Tibial artery (tissue), 4 donors: ENCODE results near the gene TNS1.

ENCODE experiments used
- DNase-seq, 2 donors: peaks; one replicate each; pipeline ENCODE4 v3.0.0-alpha.2; 2019
- H3K27ac ChIP-seq, 2 donors: fragments of 200-600 bp; sonication (generic) in 1 of 2; 1 replicate in 1 of 2; 2 replicates in 1 of 2; pipeline ENCODE4 v1.5.1; 2018 to 2019; ENCODE audit warnings: mild to moderate bottlenecking in 1 of 2
- H3K27me3 ChIP-seq, 2 donors: fragments of 200-600 bp; sonication (generic) in 1 of 2; one replicate each; pipeline versions ENCODE4 v1.5.1 to v1.6.0; 2016 to 2019
- H3K36me3 ChIP-seq, 3 donors: fragments of 200-600 bp; sonication (generic) in 2 of 3; one replicate each; pipeline ENCODE4 v1.5.1; 2016 to 2019; ENCODE audit warnings: mild to moderate bottlenecking in 2 of 3
- H3K4me1 ChIP-seq, 4 donors: fragments of 200-600 bp; sonication (generic) in 2 of 4; 1 replicate in 3 of 4; 2 replicates in 1 of 4; pipeline ENCODE4 v1.5.1; 2016 to 2019
- H3K4me3 ChIP-seq, 2 donors: fragments of 200-600 bp; sonication (generic) in 1 of 2; 1 replicate in 1 of 2; 2 replicates in 1 of 2; pipeline ENCODE4 v1.5.1; 2018 to 2019; ENCODE audit warnings: mild to moderate bottlenecking in 2 of 2
- H3K9me3 ChIP-seq, 3 donors: fragments of 200-600 bp; sonication (generic) in 1 of 3; one replicate each; pipeline ENCODE4 v1.5.1; 2016 to 2019
- intact Hi-C: fragments of 100-400 bp; cut with DNase I; formaldehyde crosslinking; loops from one replicate; pipeline ENCODE4 v1.15.0; 2023; ENCODE audit warnings: low total_unique reads
- TF ChIP-seq, protein P1 (sequence below), 2 experiments: fragments of 200-600 bp in 1 of 2; fragments of 450-650 bp in 1 of 2; IDR thresholded peaks; one replicate each; pipeline ENCODE4 v1.5.1; 2017 to 2019; ENCODE audit warnings: antibody characterized with exemption in 2 of 2, mild to moderate bottlenecking in 1 of 2, moderate library complexity in 1 of 2

TNS1 gene

DNA sequence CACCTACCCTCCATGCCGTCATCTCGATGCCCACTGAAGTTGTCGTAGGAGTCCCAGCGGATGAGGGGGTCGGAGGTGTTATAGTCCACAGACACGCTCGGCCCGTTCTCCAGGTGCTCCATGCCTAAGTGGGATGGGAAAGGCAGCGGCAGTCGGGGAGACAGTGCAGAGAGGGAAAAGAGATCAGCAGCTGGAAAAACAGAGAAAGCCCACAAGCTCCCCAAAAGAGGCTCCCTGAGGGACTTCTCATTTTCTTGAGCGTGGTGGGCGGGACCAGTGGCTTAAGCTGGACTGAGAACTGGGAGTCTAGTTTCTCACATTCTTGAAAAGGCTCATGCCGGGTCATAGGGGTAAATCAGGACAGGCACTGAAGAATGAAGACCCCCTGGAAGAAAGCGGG, 121.9 kb downstream of the TNS1 start:
- Histone ChIP-seq H3K4me3 (no peak overlapping the region), H3K9me3 (no peaks in the 10 kb centered on the region), H3K4me1 (peaks cover 0 to 83% (median 41%) of the 10 kb centered on the region in 4 donors), H3K36me3 (peaks cover 100% of the 10 kb centered on the region in 3 donors), H3K27ac (peak overlapping the region; percentile 57 to 59), H3K27me3 (no peaks in the 10 kb centered on the region)
- no peak for DNase-seq
- intact Hi-C loops, result loop anchor here (10.0 kb wide), 1 partner anchor 1866 kb away; the partner anchor contains the start of gene MREG
- TF ChIP-seq, protein P1, sequence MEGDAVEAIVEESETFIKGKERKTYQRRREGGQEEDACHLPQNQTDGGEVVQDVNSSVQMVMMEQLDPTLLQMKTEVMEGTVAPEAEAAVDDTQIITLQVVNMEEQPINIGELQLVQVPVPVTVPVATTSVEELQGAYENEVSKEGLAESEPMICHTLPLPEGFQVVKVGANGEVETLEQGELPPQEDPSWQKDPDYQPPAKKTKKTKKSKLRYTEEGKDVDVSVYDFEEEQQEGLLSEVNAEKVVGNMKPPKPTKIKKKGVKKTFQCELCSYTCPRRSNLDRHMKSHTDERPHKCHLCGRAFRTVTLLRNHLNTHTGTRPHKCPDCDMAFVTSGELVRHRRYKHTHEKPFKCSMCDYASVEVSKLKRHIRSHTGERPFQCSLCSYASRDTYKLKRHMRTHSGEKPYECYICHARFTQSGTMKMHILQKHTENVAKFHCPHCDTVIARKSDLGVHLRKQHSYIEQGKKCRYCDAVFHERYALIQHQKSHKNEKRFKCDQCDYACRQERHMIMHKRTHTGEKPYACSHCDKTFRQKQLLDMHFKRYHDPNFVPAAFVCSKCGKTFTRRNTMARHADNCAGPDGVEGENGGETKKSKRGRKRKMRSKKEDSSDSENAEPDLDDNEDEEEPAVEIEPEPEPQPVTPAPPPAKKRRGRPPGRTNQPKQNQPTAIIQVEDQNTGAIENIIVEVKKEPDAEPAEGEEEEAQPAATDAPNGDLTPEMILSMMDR (IDR thresholded peaks at IDR 0.05), result no peak

DNA sequence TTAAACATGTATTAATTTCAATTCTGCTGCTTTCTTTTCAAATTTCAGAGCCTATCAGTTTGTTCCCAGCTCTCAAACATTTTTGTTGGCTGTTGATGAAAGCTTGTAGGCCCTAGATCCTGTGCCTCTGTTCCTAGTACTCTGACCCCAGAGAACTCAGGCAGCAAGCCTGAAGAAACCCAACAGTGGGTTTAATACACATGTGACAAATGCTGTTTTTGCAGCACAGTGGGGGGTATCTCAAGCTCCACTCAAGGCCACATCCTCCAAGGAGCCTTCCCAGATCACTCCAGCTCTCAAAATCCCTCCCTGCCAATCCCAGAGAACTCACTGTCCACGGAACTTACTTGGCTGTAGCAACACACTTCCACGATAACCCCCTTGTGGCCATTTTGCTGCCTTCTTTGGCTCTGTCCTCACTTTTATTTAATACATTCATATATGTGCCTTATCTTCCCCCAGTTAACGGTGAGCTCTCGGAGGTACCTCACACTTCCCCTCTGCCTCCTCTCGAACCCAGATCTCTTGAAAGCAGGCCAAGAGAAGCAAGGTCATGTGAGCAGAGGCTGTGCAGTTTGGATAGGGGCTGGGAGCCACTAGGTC, 122.4 kb downstream of the TNS1 start:
- TF ChIP-seq, protein P1 (IDR thresholded peaks at IDR 0.05), result no peak
- H3K27me3 ChIP-seq, result no peaks in the 10 kb centered on the region
- H3K4me3 ChIP-seq, result no peak overlapping the region
- H3K4me1 ChIP-seq, result peaks cover 0 to 85% (median 46%) of the 10 kb centered on the region in 4 donors
- intact Hi-C loops, result loop anchor here (10.0 kb wide), 1 partner anchor 1866 kb away; the partner anchor contains the start of gene MREG
- H3K27ac ChIP-seq, result peak overlapping the region; percentile 57 to 59
- peaks cover 100% of the 10 kb centered on the region in 3 donors for H3K36me3 ChIP-seq
- no peak for DNase-seq
- no peaks in the 10 kb centered on the region for H3K9me3 ChIP-seq

DNA sequence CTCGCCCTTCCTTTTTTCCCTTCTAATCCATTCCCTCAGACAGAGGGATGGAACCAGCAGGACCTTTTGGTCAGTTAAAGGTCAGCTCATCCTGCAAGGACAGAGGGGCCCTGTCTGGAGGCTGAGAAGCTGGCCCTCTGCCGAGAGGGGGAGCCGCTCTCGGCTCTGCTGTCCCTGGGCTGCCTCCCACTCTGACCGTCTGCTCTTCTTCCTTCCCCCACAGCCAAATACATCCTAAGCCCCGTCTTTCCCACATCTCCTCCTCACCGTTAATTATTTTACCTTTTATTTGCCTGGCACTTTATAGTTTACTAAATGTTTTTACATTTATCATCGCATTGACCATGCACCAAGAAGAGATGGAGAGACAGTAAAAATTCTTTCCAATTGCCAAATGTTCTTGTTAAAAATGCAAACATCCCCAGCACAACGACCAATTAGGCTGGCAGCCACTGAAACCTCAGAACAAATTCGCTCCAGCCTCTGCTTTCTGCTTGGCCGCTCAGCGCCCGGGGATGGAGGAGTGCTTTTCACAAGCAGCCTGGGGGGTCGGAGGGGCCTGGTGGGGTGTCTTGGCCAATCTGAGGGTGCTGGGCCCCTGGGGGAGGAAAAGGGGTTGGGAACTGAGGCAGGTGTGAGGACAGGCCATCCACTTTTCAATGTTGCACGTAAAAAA, 123.7 kb downstream of the TNS1 start:
- TF ChIP-seq, protein P1 (IDR thresholded peaks at IDR 0.05), result no peak
- intact Hi-C loops, result no loop called here
- peaks cover 97 to 100% (median 100%) of the 10 kb centered on the region in 3 donors for H3K36me3 ChIP-seq
- no peak overlapping the region for H3K4me3 ChIP-seq
- H3K4me1 ChIP-seq, result peaks cover 0 to 79% (median 48%) of the 10 kb centered on the region in 4 donors
- DNase-seq, result no peak
- H3K27ac ChIP-seq, result peak overlapping the region; percentile 59 to 69
- H3K9me3 ChIP-seq, result no peaks in the 10 kb centered on the region
- no peaks in the 10 kb centered on the region for H3K27me3 ChIP-seq

DNA sequence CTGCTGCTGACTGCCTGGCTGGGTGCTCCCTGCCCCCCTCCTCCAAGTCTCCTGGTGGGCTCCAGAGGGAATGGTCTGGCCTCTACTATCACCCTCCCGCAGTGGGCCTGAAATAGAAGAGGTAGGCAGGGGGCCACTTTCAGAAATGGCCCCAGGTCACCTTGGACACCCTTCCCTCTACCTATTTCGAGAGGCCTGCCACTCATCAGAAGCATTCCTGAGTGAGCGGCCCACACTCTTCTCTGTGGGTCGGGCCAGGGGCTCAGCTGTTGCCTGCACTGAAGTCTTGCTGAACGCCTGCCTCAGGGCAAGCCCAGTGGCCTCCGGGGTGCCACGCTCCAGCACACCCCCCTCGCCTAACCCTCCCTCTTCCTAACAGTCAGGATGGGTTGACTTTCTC, 124.9 kb downstream of the TNS1 start:
- H3K36me3 ChIP-seq, result peaks cover 97 to 100% (median 99%) of the 10 kb centered on the region in 3 donors

DNA sequence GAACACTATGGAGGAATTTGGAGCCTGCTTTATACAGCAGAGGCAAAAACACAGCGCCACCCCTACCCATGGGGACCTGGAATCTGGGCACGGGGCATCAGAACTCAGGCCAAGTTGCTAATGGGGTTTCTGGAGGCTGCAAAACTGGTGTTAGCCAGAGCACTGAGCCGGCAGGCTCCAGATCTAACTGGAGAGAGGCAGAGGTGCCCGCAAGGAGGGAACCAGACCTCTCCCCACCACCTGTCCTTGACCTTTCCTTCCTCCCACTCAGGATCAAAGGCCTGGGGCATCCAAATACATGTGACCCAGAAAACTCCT, 126.6 kb downstream of the TNS1 start:
- H3K9me3 ChIP-seq, result no peaks in the 10 kb centered on the region
- peaks cover 97 to 100% (median 99%) of the 10 kb centered on the region in 3 donors for H3K36me3 ChIP-seq
- no peak for DNase-seq
- H3K27me3 ChIP-seq, result no peaks in the 10 kb centered on the region
- intact Hi-C loops, result no loop called here
- peak overlapping the region; percentile 59 to 69 for H3K27ac ChIP-seq
- H3K4me1 ChIP-seq, result peaks cover 0 to 73% (median 54%) of the 10 kb centered on the region in 4 donors
- TF ChIP-seq, protein P1 (IDR thresholded peaks at IDR 0.05), result no peak
- H3K4me3 ChIP-seq, result no peak overlapping the region

More for the DNA sequence above, 124.9 kb downstream of the TNS1 start:
- Histone ChIP-seq H3K27me3 (no peaks in the 10 kb centered on the region), H3K27ac (peak overlapping the region; percentile 59 to 69), H3K9me3 (no peaks in the 10 kb centered on the region), H3K4me1 (peaks cover 0 to 80% (median 49%) of the 10 kb centered on the region in 4 donors), H3K4me3 (no peak overlapping the region)
- DNase-seq, result no peak
- TF ChIP-seq, protein P1 (IDR thresholded peaks at IDR 0.05), result no peak
- intact Hi-C loops, result no loop called here
